ENCODE data around the gene CD81.

CD81 gene

GRCh38 chr11:2409126-2409525, 32.0 kb downstream of the CD81 start:
- Histone ChIP-seq H3K4me3 (no peak overlapping the region), H3K27me3 (peaks cover 0 to 37% of the 10 kb centered on the region in 2 donors), H3K36me3 (peaks cover 0 to 9% (median under 1%) of the 10 kb centered on the region in 3 donors), H3K4me1 (no peaks in the 10 kb centered on the region), H3K27ac (no peak overlapping the region), H3K9me3 (no peaks in the 10 kb centered on the region)
- TF ChIP-seq CTCF (IDR thresholded peaks at IDR 0.05), result no peak
- DNase-seq, result no peak
- intact Hi-C loops (cut with DNase I; ENCODE audit: low total_unique reads), result loop anchor here (5.0 to 10.0 kb wide), 2 partner anchors 37 to 496 kb away; a partner anchor contains a TSS

DNA sequence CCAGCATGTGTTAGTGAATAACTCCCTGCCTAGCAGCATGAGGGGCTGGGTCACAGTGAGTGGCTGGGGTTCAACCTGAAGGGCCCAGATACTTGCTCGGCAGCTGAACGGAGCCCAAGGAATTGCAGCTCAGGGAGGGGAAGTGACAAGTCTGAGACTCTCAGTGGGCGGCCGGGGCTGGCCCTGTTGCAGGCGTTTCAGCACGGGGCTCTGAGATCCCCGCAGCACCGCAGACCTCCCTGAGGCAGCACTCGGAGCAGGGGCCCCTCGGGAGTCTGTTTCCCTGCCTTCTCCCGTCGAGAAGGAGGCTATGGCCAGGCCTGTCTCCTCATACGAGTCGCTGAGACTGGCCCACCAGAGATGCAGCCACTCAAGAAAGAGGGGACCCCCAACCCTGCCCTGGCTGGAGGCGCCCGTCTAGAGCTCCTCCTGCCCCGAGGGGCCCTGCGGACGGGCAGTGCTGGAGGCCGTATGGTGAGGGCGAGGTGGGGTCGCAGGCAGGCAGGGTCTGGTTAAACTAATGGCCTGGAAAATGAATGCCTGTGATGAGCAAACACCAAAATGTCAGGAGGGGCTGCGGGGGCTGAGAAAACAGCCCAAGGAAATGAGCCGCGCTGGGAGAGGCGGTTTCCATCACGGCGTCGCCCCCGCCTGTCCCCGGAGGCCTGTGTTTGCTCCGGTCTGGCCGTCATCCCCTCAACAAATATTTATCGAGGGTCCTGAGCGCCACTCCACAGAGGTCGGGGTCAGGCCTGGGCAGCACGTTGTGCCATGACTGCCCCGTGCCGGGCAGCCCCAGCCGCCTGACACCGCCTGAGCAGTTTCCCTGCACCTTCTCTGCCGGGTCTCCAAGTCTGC, 32.7 kb downstream of the CD81 start:
- intact Hi-C loops (cut with DNase I; ENCODE audit: low total_unique reads), result loop anchor here (5.0 to 10.0 kb wide), 2 partner anchors 38 to 495 kb away; a partner anchor contains a TSS
- Histone ChIP-seq H3K36me3 (peaks cover 0 to 2% (median 0%) of the 10 kb centered on the region in 3 donors), H3K9me3 (no peaks in the 10 kb centered on the region), H3K4me3 (no peak overlapping the region), H3K27ac (no peak overlapping the region), H3K4me1 (no peaks in the 10 kb centered on the region), H3K27me3 (peaks cover 0 to 37% of the 10 kb centered on the region in 2 donors)
- no peak for DNase-seq
- no peak for TF ChIP-seq CTCF (IDR thresholded peaks at IDR 0.05)

DNA sequence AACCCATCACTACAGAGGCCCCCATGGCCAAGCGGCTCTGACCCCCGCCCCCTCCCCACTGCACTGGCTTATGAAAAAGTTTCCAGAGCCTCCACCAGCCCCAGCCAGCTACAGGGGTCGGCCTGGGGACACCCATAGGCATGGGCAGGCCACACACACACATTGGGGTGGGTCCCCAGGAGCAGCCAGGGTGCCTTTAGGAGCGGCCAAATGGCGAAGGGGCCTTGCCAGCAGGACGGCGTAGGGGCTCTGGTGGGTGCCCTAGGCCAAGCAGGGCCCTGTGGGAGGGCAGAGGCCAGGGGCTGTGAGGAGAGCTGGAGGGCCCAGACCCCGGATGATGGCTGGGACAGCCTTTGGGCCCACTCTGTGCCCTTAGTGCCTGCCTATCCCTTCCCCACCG, 33.5 kb downstream of the CD81 start:
- no peak overlapping the region for H3K27ac ChIP-seq
- no peaks in the 10 kb centered on the region for H3K4me1 ChIP-seq
- peaks cover 0 to 37% of the 10 kb centered on the region in 2 donors for H3K27me3 ChIP-seq
- DNase-seq, result no peak
- TF ChIP-seq CTCF (IDR thresholded peaks at IDR 0.05), result no peak
- no peak overlapping the region for H3K4me3 ChIP-seq
- intact Hi-C loops (cut with DNase I; ENCODE audit: low total_unique reads), result no loop called here
- no peaks in the 10 kb centered on the region for H3K36me3 ChIP-seq
- H3K9me3 ChIP-seq, result no peaks in the 10 kb centered on the region

DNA sequence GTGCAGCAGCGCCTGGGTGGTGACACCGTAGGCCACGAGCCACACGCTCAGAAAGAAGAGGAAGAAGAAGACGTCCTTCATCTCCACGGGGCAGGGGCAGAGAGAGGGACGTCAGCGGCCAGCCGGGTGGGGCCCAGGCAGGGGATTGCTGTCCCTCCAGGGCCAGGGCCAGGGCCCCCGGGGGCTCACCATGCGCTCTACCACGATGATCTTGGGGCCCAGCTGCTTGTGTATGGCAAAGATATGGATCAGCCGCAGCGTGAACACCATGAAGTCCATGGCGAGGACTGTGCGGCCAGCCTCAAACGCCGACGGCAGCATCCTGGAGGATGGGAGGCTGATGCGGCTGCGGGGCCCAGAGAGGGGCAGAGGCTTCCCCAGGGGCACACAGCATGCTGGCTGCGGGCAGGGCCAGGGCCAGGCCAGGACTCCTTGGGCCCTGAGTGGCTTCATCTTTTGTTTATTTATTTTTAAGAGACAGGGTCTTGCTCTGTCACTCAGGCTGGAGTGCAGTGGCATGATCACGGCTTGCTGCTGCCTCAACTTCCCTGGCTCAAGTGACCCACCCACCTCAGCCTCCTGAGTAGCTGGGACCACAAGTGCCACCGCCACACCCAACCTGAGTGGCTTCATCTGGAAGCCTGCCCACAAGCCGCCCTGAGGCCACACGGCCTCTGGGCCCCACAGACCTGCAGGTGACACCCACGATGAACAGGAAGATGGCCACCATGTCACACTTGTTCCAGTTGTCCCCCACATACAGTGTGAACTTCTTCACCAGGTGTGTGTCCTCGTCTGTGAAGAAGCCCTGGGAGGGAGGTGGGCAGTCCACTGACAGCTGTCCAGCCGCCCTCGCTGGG, 34.6 kb downstream of the CD81 start:
- no peak for TF ChIP-seq CTCF (IDR thresholded peaks at IDR 0.05)
- H3K27me3 ChIP-seq, result peaks cover 0 to 39% of the 10 kb centered on the region in 2 donors
- H3K27ac ChIP-seq, result no peak overlapping the region
- H3K9me3 ChIP-seq, result no peaks in the 10 kb centered on the region
- H3K4me1 ChIP-seq, result no peaks in the 10 kb centered on the region
- no peak for DNase-seq
- intact Hi-C loops (cut with DNase I; ENCODE audit: low total_unique reads), result no loop called here
- H3K4me3 ChIP-seq, result no peak overlapping the region
- H3K36me3 ChIP-seq, result no peaks in the 10 kb centered on the region

GRCh38 chr11:2412323-2412722, 35.2 kb downstream of the CD81 start:
- Histone ChIP-seq H3K36me3 (no peaks in the 10 kb centered on the region), H3K27ac (no peak overlapping the region), H3K4me1 (no peaks in the 10 kb centered on the region), H3K9me3 (no peaks in the 10 kb centered on the region), H3K27me3 (peaks cover 0 to 39% of the 10 kb centered on the region in 2 donors), H3K4me3 (no peak overlapping the region)
- DNase-seq, result no peak
- intact Hi-C loops (cut with DNase I; ENCODE audit: low total_unique reads), result no loop called here
- TF ChIP-seq CTCF (IDR thresholded peaks at IDR 0.05), result no peak
